K562 (cell line): ENCODE measurements around the gene DIS3L. TPM values are rescaled to one million over a fixed set of nuclear protein-coding genes. Genes with fewer than 3 reads are reported as not detected.
A peak's percentile ranks its signal among the peaks of the same experiment; 100 is the strongest.

Experiments
- CHD4 ChIP-seq: fragments of 200-600 bp; sonication (generic); IDR thresholded peaks from 3 replicates; pipeline ENCODE4 v1.6.1; 2012; ENCODE audit warnings: low read depth, mild to moderate bottlenecking, mixed read lengths, low read length, inconsistent platforms; ENCODE audit not compliant: insufficient read depth, insufficient replicate concordance, poor library complexity, severe bottlenecking
- CREM ChIP-seq: IDR thresholded peaks from 2 replicates; pipeline ENCODE4 v1.6.1; 2014; ENCODE audit warnings: antibody characterized with exemption, low read depth
- DACH1 ChIP-seq: fragments of 450-650 bp; IDR thresholded peaks from 2 replicates; pipeline ENCODE4 v1.6.1; 2018; ENCODE audit not compliant: partially characterized antibody
- EP300 ChIP-seq: IDR thresholded peaks from 2 replicates; pipeline ENCODE4 v1.6.1; 2012; ENCODE audit warnings: low read length, improper control_type of control experiment
- EZH2 ChIP-seq: IDR thresholded peaks from 2 replicates; pipeline ENCODE4 v1.6.1; 2012; ENCODE audit warnings: low read depth, mild to moderate bottlenecking, inconsistent platforms, low read length, borderline replicate concordance
- GABPA ChIP-seq: fragments of 200-800 bp; sonication (Bioruptor generic); conservative IDR thresholded peaks from 2 replicates; pipeline ENCODE4 v1.6.1; 2016; ENCODE audit warnings: low read depth, missing genetic modification characterization, missing compliant biosample characterization
- GABPB1 ChIP-seq: sonication (generic); formaldehyde crosslinking; IDR thresholded peaks from 2 replicates; pipeline ENCODE4 v1.8.0; 2022; ENCODE audit warnings: mild to moderate bottlenecking, missing genetic modification reagents
- HDGF ChIP-seq: fragments of 450-650 bp; IDR thresholded peaks from 2 replicates; pipeline ENCODE4 v1.6.1; 2016
- KAT8 ChIP-seq: fragments of 450-650 bp; IDR thresholded peaks from 2 replicates; pipeline ENCODE4 v1.6.1; 2016; ENCODE audit warnings: low read depth, mild to moderate bottlenecking
- KLF10 ChIP-seq: fragments of 250-450 bp; sonication (Bioruptor Pico); IDR thresholded peaks from 2 replicates; pipeline ENCODE4 v1.6.1; 2021; ENCODE audit warnings: matching md5 sums
- MAFF ChIP-seq: IDR thresholded peaks from 2 replicates; pipeline ENCODE4 v1.6.1; 2012; ENCODE audit warnings: low read length, improper control_type of control experiment
- MNT ChIP-seq, 2 experiments: fragments of 450-650 bp; conservative IDR thresholded peaks; 2 replicates each; pipeline ENCODE4 v1.6.1; 2017; ENCODE audit warnings: mild to moderate bottlenecking in 2 of 2, moderate library complexity in 2 of 2
- NKRF ChIP-seq: fragments of 450-650 bp; IDR thresholded peaks from 2 replicates; pipeline ENCODE4 v1.6.1; 2016; ENCODE audit warnings: borderline replicate concordance
- POLR2A ChIP-seq: fragments of 450-650 bp; conservative IDR thresholded peaks from 2 replicates; pipeline ENCODE4 v1.6.1; 2016
- SFPQ ChIP-seq: fragments of 200-400 bp; formaldehyde crosslinking; IDR thresholded peaks from 2 replicates; pipeline ENCODE4 v1.6.1; 2017; ENCODE audit warnings: mild to moderate bottlenecking, low read depth, low read length, moderate library complexity
- SNRNP70 ChIP-seq: fragments of 200-400 bp; formaldehyde crosslinking; optimal IDR thresholded peaks from 2 replicates; pipeline ENCODE3; 2017; ENCODE audit warnings: low read depth, low read length
- ZFP91 ChIP-seq: sonication (generic); formaldehyde crosslinking; IDR thresholded peaks from 2 replicates; pipeline ENCODE4 v1.8.0; 2022; ENCODE audit warnings: mild to moderate bottlenecking, missing genetic modification reagents
- ZNF232 ChIP-seq: sonication (generic); formaldehyde crosslinking; IDR thresholded peaks from 2 replicates; pipeline ENCODE4 v1.8.0; 2022; ENCODE audit warnings: mild to moderate bottlenecking, missing genetic modification reagents
- ZNF311 ChIP-seq: fragments of 250-450 bp; sonication (Bioruptor Pico); IDR thresholded peaks from 2 replicates; pipeline ENCODE4 v1.4.0; 2020; ENCODE audit warnings: mild to moderate bottlenecking, moderate library complexity
- ZNF57 ChIP-seq: fragments of 450-650 bp; formaldehyde crosslinking; IDR thresholded peaks from 2 replicates; pipeline ENCODE4 v1.4.0; 2020; ENCODE audit warnings: mild to moderate bottlenecking, moderate library complexity
- ZNF583 ChIP-seq: fragments of 250-450 bp; sonication (Bioruptor Pico); IDR thresholded peaks from 2 replicates; pipeline ENCODE4 v1.4.0; 2020
- polyA plus RNA-seq, 8 experiments: library from polyadenylated mRNA; depleted of rRNA in 4 of 8; stranded (reverse) in 5 of 8; unstranded in 3 of 8; fragments of >200 nt; fragmentation: Nextera tagmentation in 2 of 8; fragmentation: Illumina TruSeq in 1 of 8; extraction: Ambion mirVana in 2 of 8; extraction: Trizol in 1 of 8; gene quantifications; 2 replicates each; pipeline versions ENCODE4 v1.2.1 to v1.2.3, GENCODE V29; 2011 to 2014; ENCODE audit warnings: inconsistent platforms in 1 of 8, missing spikeins in 1 of 8
- total RNA-seq, 7 experiments: library from RNA; depleted of rRNA in 6 of 7; stranded (reverse); fragments of >200 nt in 6 of 7; fragmentation: Illumina TruSeq in 2 of 7; extraction: Trizol in 2 of 7; gene quantifications; 2 replicates each; pipeline versions ENCODE4 v1.2.1 to v1.2.3, GENCODE V29; 2011 to 2021; ENCODE audit warnings: low replicate concordance in 1 of 7

The DIS3L gene
- total and polyA plus RNA-seq, 9 of the 15 experiments (the other 6 are each of a cell fraction or from before 2014, with no cell fraction given) = 5.9 to 34.6 (median 16.9) TPM

- TF ChIP-seq ZFP91 (CRISPR knock-in tag) (no peak; the same call in 1 of the 2 replicates), ZNF311 (CRISPR knock-in tag) (no peak), GABPA (tag) (peak; percentile 76), SFPQ (no peak), DACH1 (no peak), MNT (conservative IDR thresholded peaks at IDR 0.05) (peak; percentile 82 to 92), EZH2 (no peak), SNRNP70 (no peak), ZNF232 (CRISPR knock-in tag) (no peak), ZNF57 (no peak), CHD4 (no peak), GABPB1 (CRISPR knock-in tag) (peak; percentile 64; the same call in 1 of the 2 replicates), CREM (peak; percentile 95), NKRF (peak; percentile 87), KAT8 (no peak), KLF10 (CRISPR knock-in tag) (no peak), MAFF (peak; percentile 84; the same call in 1 of the 2 replicates), POLR2A (peak; percentile 98), HDGF (no peak), ZNF583 (no peak), EP300 (no peak)
Measured at GRCh38 chr15:66356359-66357236, 63.2 kb downstream of the DIS3L start, which contains the start of gene TIPIN (continued).
